ENCODE measurements around the gene ASPN.

DNA sequence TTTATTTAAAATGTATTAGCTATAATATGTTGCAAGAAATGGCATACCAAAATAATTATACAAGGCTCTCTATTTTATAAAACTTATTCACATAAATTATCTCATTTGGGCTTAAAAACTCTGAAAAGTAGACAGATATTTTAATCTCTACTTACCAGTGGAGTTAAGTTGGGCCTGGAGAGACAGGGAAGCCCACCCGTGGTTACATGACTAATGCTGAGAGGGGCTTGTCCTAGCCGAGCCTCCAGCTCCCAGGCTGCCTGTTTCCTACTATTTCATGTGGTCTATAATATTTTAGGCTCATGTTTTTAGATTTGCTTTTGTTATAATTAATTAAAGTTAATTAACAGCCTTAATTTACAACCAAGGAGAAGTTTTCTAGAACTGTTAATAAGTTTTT, 20.9 kb upstream of the ASPN start:
- TF ChIP-seq, protein P1, sequence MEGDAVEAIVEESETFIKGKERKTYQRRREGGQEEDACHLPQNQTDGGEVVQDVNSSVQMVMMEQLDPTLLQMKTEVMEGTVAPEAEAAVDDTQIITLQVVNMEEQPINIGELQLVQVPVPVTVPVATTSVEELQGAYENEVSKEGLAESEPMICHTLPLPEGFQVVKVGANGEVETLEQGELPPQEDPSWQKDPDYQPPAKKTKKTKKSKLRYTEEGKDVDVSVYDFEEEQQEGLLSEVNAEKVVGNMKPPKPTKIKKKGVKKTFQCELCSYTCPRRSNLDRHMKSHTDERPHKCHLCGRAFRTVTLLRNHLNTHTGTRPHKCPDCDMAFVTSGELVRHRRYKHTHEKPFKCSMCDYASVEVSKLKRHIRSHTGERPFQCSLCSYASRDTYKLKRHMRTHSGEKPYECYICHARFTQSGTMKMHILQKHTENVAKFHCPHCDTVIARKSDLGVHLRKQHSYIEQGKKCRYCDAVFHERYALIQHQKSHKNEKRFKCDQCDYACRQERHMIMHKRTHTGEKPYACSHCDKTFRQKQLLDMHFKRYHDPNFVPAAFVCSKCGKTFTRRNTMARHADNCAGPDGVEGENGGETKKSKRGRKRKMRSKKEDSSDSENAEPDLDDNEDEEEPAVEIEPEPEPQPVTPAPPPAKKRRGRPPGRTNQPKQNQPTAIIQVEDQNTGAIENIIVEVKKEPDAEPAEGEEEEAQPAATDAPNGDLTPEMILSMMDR (tag by site-specific recombination; IDR thresholded peaks at IDR 0.05), result no peak
- no peak for TF ChIP-seq BCL11A (tag by site-specific recombination; IDR thresholded peaks at IDR 0.05; ENCODE audit: low read depth)
- TF ChIP-seq KLF9 (tag by site-specific recombination; IDR thresholded peaks at IDR 0.05; ENCODE audit: low read depth), result no peak
- TF ChIP-seq ZNF324 (tag by site-specific recombination; IDR thresholded peaks at IDR 0.05), result no peak
- TF ChIP-seq ZNF239 (tag by site-specific recombination; IDR thresholded peaks at IDR 0.05), result no peak
- TF ChIP-seq, protein P2, sequence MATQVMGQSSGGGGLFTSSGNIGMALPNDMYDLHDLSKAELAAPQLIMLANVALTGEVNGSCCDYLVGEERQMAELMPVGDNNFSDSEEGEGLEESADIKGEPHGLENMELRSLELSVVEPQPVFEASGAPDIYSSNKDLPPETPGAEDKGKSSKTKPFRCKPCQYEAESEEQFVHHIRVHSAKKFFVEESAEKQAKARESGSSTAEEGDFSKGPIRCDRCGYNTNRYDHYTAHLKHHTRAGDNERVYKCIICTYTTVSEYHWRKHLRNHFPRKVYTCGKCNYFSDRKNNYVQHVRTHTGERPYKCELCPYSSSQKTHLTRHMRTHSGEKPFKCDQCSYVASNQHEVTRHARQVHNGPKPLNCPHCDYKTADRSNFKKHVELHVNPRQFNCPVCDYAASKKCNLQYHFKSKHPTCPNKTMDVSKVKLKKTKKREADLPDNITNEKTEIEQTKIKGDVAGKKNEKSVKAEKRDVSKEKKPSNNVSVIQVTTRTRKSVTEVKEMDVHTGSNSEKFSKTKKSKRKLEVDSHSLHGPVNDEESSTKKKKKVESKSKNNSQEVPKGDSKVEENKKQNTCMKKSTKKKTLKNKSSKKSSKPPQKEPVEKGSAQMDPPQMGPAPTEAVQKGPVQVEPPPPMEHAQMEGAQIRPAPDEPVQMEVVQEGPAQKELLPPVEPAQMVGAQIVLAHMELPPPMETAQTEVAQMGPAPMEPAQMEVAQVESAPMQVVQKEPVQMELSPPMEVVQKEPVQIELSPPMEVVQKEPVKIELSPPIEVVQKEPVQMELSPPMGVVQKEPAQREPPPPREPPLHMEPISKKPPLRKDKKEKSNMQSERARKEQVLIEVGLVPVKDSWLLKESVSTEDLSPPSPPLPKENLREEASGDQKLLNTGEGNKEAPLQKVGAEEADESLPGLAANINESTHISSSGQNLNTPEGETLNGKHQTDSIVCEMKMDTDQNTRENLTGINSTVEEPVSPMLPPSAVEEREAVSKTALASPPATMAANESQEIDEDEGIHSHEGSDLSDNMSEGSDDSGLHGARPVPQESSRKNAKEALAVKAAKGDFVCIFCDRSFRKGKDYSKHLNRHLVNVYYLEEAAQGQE (tag by site-specific recombination; IDR thresholded peaks at IDR 0.05), result no peak
- no peak for TF ChIP-seq ZNF521 (tag by site-specific recombination; IDR thresholded peaks at IDR 0.05)
